ENCODE data around the gene BHMT2.

- TF ChIP-seq POLR2A (IDR thresholded peaks at IDR 0.05; ENCODE audit: low read length) = no peak
- TF ChIP-seq SMC3 (IDR thresholded peaks at IDR 0.05) = no peak
- no peak for TF ChIP-seq JUN (IDR thresholded peaks at IDR 0.05)
- TF ChIP-seq CTCF (IDR thresholded peaks at IDR 0.05) = no peak
- no peak for TF ChIP-seq EP300 (IDR thresholded peaks at IDR 0.05)
- TF ChIP-seq MAX (IDR thresholded peaks at IDR 0.05) = no peak
- TF ChIP-seq MAZ (IDR thresholded peaks at IDR 0.05; ENCODE audit: borderline replicate concordance, low read depth, low read length) = no peak
- TF ChIP-seq PHF8 (IDR thresholded peaks at IDR 0.05; ENCODE audit: borderline replicate concordance, low read depth) = no peak
- TF ChIP-seq BHLHE40 (IDR thresholded peaks at IDR 0.05; ENCODE audit: low read depth, low read length) = no peak
These were observed at the start of gene BHMT2, which contains the start of gene DMGDH for GRCh38 chr5:79069488-79070349.
